ENCODE measurements around the gene EXOSC10.

Gene EXOSC10

GRCh38 chr1:11044849-11045427 lies 54.7 kb downstream of the EXOSC10 start:
- TF ChIP-seq GATA3 (IDR thresholded peaks at IDR 0.05; ENCODE audit: low read depth, low read length) (no peak), GATA2 (IDR thresholded peaks at IDR 0.05; ENCODE audit: low read depth, low read length) (no peak)

- TF ChIP-seq GATA3 (IDR thresholded peaks at IDR 0.05; ENCODE audit: low read depth, low read length) (no peak), GATA2 (IDR thresholded peaks at IDR 0.05; ENCODE audit: low read depth, low read length) (no peak)
Measured at GRCh38 chr1:11044086-11044848, 55.4 kb downstream of the EXOSC10 start.

DNA sequence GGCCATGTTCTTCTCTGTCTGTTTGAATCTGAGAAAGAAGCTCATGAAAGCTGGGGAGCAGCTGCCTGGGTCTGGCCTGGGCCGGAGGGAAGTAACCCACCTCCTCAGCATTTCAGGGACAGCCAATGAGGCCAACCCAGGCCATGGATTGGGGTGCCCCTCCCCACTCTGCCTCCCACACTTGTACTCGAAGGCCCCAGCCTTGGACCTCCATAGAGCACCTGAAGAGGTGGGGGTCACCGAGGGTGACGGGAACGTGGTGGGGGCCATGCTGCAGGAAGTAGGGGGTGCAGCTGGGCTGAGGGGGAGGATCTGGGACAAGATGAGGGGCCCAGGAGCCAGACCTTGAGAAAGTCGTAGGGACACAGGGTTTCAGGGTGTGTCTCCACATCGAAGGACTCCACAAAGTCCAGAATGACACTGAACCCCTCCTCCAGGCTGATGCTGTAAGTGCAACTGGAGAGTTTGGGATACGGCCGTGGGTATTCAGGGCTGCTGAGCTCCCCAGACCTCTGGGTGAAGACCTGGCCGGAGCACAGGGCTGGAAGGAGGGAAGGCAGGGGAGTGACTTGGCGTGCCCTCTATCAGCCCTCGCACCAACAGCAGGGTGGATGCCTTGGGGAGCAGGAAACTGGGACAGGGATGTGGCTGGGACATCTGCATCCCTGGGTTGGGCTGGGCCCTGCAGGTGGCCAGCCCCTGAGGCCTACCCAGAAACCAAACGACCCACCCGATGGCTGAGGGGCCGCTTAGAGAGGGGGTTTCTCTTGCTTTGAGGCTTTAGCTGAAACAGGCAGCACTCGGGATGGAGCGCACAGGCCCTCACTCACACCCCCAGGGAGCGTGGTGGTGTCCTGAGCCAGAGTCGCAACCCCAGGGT lies 56.4 kb downstream of the EXOSC10 start:
- TF ChIP-seq GATA3 (IDR thresholded peaks at IDR 0.05; ENCODE audit: low read depth, low read length) (no peak), GATA2 (IDR thresholded peaks at IDR 0.05; ENCODE audit: low read depth, low read length) (no peak)

DNA sequence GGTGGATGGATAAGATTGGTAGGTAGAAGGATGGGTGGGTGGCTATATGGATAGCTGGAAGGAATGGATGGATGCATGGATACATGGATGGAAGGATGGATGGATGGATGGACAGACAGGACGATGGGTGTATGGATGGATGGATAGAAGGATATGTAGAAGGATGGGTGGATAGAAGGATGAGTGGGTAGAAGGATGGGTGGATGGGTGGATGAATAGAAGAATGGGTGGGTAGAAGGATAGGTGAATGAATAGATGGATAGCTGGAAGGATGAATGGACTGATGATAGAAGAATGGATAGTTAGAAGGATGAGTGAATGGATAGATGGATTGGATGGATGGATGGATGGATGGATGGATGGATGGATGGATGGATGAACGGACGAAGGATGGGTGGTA lies 57.6 kb downstream of the EXOSC10 start:
- TF ChIP-seq GATA3 (IDR thresholded peaks at IDR 0.05; ENCODE audit: low read depth, low read length) (no peak), GATA2 (IDR thresholded peaks at IDR 0.05; ENCODE audit: low read depth, low read length) (no peak)

DNA sequence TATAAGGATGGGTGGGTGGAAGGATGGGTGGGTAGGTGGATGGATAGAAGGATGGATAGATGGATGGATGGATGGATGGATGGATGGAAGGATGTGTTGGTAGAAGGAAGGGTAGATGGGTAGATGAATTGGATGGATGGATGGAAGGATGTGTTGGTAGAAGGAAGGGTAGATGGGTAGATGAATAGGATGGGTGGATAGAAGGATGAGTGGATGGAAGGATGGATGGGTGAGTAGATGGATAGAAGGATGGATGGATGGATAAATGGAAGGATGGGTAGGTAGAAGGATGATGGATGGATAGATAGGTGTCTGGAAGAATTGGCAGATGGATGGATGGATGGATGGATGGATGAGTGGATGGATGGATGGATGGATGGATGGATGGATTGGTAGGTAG lies 58.6 kb downstream of the EXOSC10 start:
- TF ChIP-seq GATA2 (IDR thresholded peaks at IDR 0.05; ENCODE audit: low read depth, low read length) (no peak), GATA3 (IDR thresholded peaks at IDR 0.05; ENCODE audit: low read depth, low read length) (no peak)

- TF ChIP-seq GATA3 (IDR thresholded peaks at IDR 0.05; ENCODE audit: low read depth, low read length) (no peak), GATA2 (IDR thresholded peaks at IDR 0.05; ENCODE audit: low read depth, low read length) (no peak)
Measured at GRCh38 chr1:11039351-11040104, 60.1 kb downstream of the EXOSC10 start.

GRCh38 chr1:11037740-11038182 lies 61.9 kb downstream of the EXOSC10 start:
- TF ChIP-seq GATA2 (IDR thresholded peaks at IDR 0.05; ENCODE audit: low read depth, low read length) (no peak), GATA3 (IDR thresholded peaks at IDR 0.05; ENCODE audit: low read depth, low read length) (no peak)

DNA sequence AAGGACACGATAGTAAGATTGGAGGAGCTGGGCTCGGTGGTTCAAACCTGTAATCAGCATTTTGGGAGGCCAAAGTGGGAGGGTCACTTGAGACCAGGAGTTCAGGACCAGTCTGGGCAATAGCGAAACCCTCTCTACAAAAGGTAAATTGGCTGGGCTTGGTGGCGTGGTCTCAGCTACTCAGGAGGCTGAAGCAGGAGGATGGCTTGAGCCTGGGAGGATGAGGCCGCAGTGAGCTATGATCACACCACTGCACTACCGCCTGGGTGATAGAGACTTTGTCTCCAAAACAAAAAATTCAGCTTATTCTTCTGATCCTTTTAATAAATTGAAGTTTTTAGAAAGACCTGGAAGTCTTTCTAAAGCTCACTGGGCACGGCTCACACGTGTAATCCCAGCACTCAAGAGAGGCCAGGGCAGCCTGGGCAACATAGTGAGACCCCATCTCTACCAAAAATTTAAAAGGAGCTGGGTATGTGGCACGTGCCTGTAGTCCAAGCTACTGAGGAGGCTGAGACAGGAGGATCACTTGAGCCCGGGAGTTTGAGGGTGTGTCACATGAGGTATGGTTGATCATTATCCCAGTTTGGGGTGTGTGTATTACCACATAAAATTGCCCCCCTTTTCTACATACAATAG lies 67.9 kb downstream of the EXOSC10 start:
- TF ChIP-seq GATA3 (IDR thresholded peaks at IDR 0.05; ENCODE audit: low read depth, low read length) (no peak), GATA2 (IDR thresholded peaks at IDR 0.05; ENCODE audit: low read depth, low read length) (no peak)

GRCh38 chr1:11030865-11031264 lies 68.8 kb downstream of the EXOSC10 start:
- TF ChIP-seq GATA2 (IDR thresholded peaks at IDR 0.05; ENCODE audit: low read depth, low read length) (no peak), GATA3 (IDR thresholded peaks at IDR 0.05; ENCODE audit: low read depth, low read length) (no peak)

GRCh38 chr1:11028018-11028417 lies 71.7 kb downstream of the EXOSC10 start:
- no peak for TF ChIP-seq GATA3 (IDR thresholded peaks at IDR 0.05; ENCODE audit: low read depth, low read length)
- no peak for TF ChIP-seq GATA2 (IDR thresholded peaks at IDR 0.05; ENCODE audit: low read depth, low read length)

- TF ChIP-seq GATA2 (IDR thresholded peaks at IDR 0.05; ENCODE audit: low read depth, low read length), result no peak
- no peak for TF ChIP-seq GATA3 (IDR thresholded peaks at IDR 0.05; ENCODE audit: low read depth, low read length)
Measured at GRCh38 chr1:11027316-11027715, 72.4 kb downstream of the EXOSC10 start.

DNA sequence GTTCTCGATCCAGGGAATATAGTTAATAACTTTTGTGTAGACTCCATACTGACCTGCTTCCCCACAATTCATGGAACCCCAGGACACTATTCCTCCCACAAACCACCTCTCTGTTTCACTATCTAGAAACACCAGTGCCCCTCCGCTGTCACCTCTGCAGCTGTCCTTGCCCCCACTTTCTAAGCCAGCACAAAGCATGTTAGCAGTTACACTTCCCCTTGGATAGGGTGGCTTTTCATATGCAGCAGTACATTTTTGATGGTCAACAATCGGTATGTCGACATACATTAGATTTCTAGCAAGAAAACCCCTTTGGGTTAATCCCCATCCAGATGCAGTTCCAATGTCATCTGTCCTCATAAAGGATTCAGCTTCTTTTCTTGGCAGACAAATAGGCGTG lies 72.8 kb downstream of the EXOSC10 start:
- TF ChIP-seq GATA2 (IDR thresholded peaks at IDR 0.05; ENCODE audit: low read depth, low read length) (no peak), GATA3 (IDR thresholded peaks at IDR 0.05; ENCODE audit: low read depth, low read length) (no peak)

DNA sequence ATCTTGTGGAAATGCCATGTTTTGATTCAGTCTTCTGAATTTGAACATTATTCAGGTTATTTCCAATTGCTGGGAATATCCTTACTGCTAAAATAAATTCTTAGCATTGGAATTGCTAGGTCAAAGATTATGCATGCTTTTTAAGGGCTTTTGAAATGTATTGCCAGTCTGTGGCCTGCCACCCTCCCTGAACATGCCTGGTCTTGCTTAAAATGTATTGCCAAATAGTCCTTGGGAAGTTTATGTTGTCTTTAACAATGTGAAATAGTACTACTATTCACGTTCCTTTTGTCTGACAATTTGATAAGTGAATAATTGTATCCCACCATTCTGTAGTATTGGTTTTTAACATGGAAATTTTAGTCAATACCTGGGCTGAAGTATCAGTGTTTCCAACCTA lies 73.6 kb downstream of the EXOSC10 start:
- TF ChIP-seq GATA3 (IDR thresholded peaks at IDR 0.05; ENCODE audit: low read depth, low read length) (no peak), GATA2 (IDR thresholded peaks at IDR 0.05; ENCODE audit: low read depth, low read length) (no peak)
